Common myeloid progenitor, CD34-positive (primary cell): ENCODE measurements around the gene RFPL2.
A peak's percentile ranks its signal among the peaks of the same experiment; 100 is the strongest.
"Not testable (repeated sequence)": the region's sequence is repeated elsewhere in the genome, so short reads cannot be mapped to it uniquely, and the experiment has no call there.

ENCODE experiments used
- CTCF ChIA-PET: fragments of 350-600 bp; sonication (Branson Sonifier 250); formaldehyde crosslinking; loops from one replicate; lab custom pipeline; 2021; ENCODE audit warnings: antibody characterized with exemption; lab: Charles Lee
- POLR2A ChIA-PET: fragments of 350-600 bp; sonication (Branson Sonifier 250); formaldehyde crosslinking; loops from one replicate; lab custom pipeline; 2021; ENCODE audit warnings: antibody characterized with exemption; lab: Charles Lee
- DNase-seq, 3 donors: peaks; one replicate each; pipeline versions ENCODE4 v3.0.0 to v3.0.0-alpha.2; 2013
- H3K27ac ChIP-seq, 2 experiments: 1 replicate in 1 of 2; 2 replicates in 1 of 2; pipeline ENCODE4 v1.7.0; 2013; ENCODE audit warnings: inconsistent platforms in 2 of 2, low read length in 2 of 2, mild to moderate bottlenecking in 2 of 2, low read depth in 1 of 2, moderate library complexity in 1 of 2; ENCODE audit not compliant: severe bottlenecking in 2 of 2, insufficient read depth in 1 of 2, poor library complexity in 1 of 2
- H3K27me3 ChIP-seq, 5 experiments: replicated peaks in 2 of 5; 1 replicate in 3 of 5; 2 replicates in 2 of 5; pipeline versions ENCODE4 v1.6.1 to v1.7.0; 2013; ENCODE audit warnings: low read length in 4 of 5, mild to moderate bottlenecking in 2 of 5, moderate library complexity in 2 of 5, inconsistent platforms in 1 of 5; ENCODE audit not compliant: insufficient read depth in 5 of 5, control insufficient read depth in 4 of 5
- H3K36me3 ChIP-seq, 4 experiments: 1 replicate in 2 of 4; 2 replicates in 2 of 4; pipeline versions ENCODE4 v1.6.1 to v1.7.0; 2013; ENCODE audit warnings: low read length in 3 of 4, control low read depth in 1 of 4, mild to moderate bottlenecking in 1 of 4; ENCODE audit not compliant: control insufficient read depth in 4 of 4, insufficient read depth in 4 of 4
- H3K4me1 ChIP-seq, 4 experiments: 1 replicate in 3 of 4; 2 replicates in 1 of 4; pipeline versions ENCODE4 v1.6.1 to v1.7.1; 2013; ENCODE audit warnings: low read length in 3 of 4, mild to moderate bottlenecking in 3 of 4, control low read depth in 1 of 4, inconsistent platforms in 1 of 4, moderate library complexity in 1 of 4; ENCODE audit not compliant: control insufficient read depth in 4 of 4, insufficient read depth in 4 of 4; ENCODE audit errors: control extremely low read depth in 1 of 4
- H3K4me3 ChIP-seq, 7 experiments: 1 replicate in 4 of 7; 2 replicates in 3 of 7; pipeline versions ENCODE4 v1.5.1 to v1.7.0; 2013; ENCODE audit warnings: mild to moderate bottlenecking in 7 of 7, low read length in 6 of 7, moderate library complexity in 6 of 7, inconsistent platforms in 2 of 7, low read depth in 2 of 7, control low read depth in 1 of 7; ENCODE audit not compliant: insufficient read depth in 4 of 7, control insufficient read depth in 1 of 7; ENCODE audit errors: extremely low read depth in 1 of 7
- H3K9me3 ChIP-seq, 5 experiments: 1 replicate in 4 of 5; 2 replicates in 1 of 5; pipeline versions ENCODE4 v1.6.1 to v1.7.1; 2013; ENCODE audit warnings: low read length in 4 of 5, mild to moderate bottlenecking in 2 of 5, inconsistent platforms in 1 of 5, low read depth in 1 of 5, moderate library complexity in 1 of 5; ENCODE audit not compliant: control insufficient read depth in 4 of 5, insufficient read depth in 2 of 5; ENCODE audit errors: control extremely low read depth in 1 of 5
- WGBS: methylation state at CpG from one replicate; pipeline ENCODE4 v1.1.5; 2013; ENCODE audit not compliant: insufficient coverage; 5-methylcytosine and 5-hydroxymethylcytosine counted together

The RFPL2 gene

DNA sequence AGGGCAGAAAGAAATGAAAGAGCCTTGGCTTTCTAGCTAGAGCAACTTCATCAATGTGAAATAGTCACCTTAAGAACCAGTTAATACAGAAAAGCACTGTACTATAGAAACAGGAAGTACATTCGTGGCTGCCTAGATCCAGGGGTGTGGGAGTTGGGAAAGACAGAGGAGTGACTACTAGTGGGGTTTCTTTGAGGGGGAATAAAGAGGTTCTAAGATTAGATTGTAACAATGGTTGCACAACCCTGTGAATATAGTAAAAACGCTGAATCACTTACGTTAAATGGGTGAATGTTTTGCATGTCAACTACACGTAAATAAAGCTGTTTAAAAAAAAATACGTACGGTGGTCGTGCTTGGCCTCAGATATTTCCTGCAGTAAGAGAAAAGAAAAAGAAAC is 54.2 kb downstream of the RFPL2 start:
- H3K9me3 ChIP-seq, H3K27me3 ChIP-seq, POLR2A ChIA-PET, H3K4me3 ChIP-seq, DNase-seq, H3K36me3 ChIP-seq, H3K27ac ChIP-seq, CTCF ChIA-PET: not testable (repeated sequence)
- H3K4me1 ChIP-seq, result peaks cover 0 to 13% (median 0%) of the 10 kb centered on the region in 4 experiments
- WGBS, result 61% methylated on average over 6 of the region's 7 CpGs

GRCh38 chr22:32148372-32148771 is 56.5 kb downstream of the RFPL2 start:
- POLR2A ChIA-PET, DNase-seq, H3K4me3 ChIP-seq, H3K9me3 ChIP-seq, H3K36me3 ChIP-seq, H3K27me3 ChIP-seq, CTCF ChIA-PET, H3K27ac ChIP-seq: not testable (repeated sequence)
- H3K4me1 ChIP-seq, result peaks cover 0 to 31% (median 10%) of the 10 kb centered on the region in 4 experiments
- WGBS, result 76% methylated on average over 3 of the region's 4 CpGs

DNA sequence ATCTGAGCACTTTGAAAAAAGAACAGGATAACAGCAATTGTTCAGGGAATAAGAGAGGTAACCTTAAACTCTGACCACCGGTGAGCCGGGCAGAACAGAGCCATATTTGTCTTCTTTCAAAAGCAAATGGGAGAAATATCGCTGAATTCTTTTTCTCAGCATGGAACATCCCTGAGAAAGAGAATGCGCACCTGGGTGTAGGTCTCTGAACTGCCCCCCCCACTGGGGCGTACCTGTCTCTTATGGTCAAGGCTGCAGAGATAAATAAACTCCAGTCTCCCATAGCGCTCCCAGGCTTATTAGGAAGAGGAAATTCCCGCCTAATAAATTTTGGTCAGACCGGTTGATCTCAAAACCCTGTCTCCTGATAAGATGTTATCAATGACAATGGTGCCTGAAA is 57.7 kb downstream of the RFPL2 start:
- 94% methylated on average over 4 of the region's 8 CpGs for WGBS
- H3K27ac ChIP-seq, POLR2A ChIA-PET, H3K36me3 ChIP-seq, H3K4me3 ChIP-seq, H3K9me3 ChIP-seq, H3K27me3 ChIP-seq, DNase-seq, CTCF ChIA-PET: not testable (repeated sequence)
- peaks cover 0 to 44% (median 18%) of the 10 kb centered on the region in 4 experiments for H3K4me1 ChIP-seq

GRCh38 chr22:32144496-32145274 is 60.2 kb downstream of the RFPL2 start:
- no peaks in the 10 kb centered on the region for H3K27me3 ChIP-seq
- H3K36me3 ChIP-seq, result no peaks in the 10 kb centered on the region
- POLR2A ChIA-PET, result no interaction called here
- peak overlapping the region in 1 of 7 experiments; percentile 3 for H3K4me3 ChIP-seq
- H3K27ac ChIP-seq, result no peak overlapping the region
- 87% methylated on average over 2 of the region's 6 CpGs for WGBS
- CTCF ChIA-PET, result no interaction called here
- H3K9me3 ChIP-seq, result peaks cover 0 to 2% (median 0%) of the 10 kb centered on the region in 5 experiments
- peaks cover 0 to 36% (median 21%) of the 10 kb centered on the region in 4 experiments for H3K4me1 ChIP-seq
- peak; percentile 72 to 95 (median 93) for DNase-seq

- POLR2A ChIA-PET, result no interaction called here
- peaks cover 0 to 37% (median 25%) of the 10 kb centered on the region in 4 experiments for H3K4me1 ChIP-seq
- CTCF ChIA-PET, result interaction anchor here (0.9 kb wide), 1 partner anchor 123 kb away, joined by 4 read pairs; no protein-coding TSS in a partner anchor
Observed at GRCh38 chr22:32142600-32142999, 62.3 kb downstream of the RFPL2 start.

GRCh38 chr22:32140688-32141087 is 64.2 kb downstream of the RFPL2 start:
- H3K27me3 ChIP-seq, DNase-seq, H3K27ac ChIP-seq, CTCF ChIA-PET, POLR2A ChIA-PET, H3K36me3 ChIP-seq, H3K9me3 ChIP-seq, H3K4me3 ChIP-seq: not testable (repeated sequence)
- H3K4me1 ChIP-seq, result peaks cover 0 to 38% (median 28%) of the 10 kb centered on the region in 4 experiments
- WGBS, result no CpG with 5 or more reads among the region's 6 CpGs

More at GRCh38 chr22:32142600-32142999, 62.3 kb downstream of the RFPL2 start:
- Histone ChIP-seq H3K9me3 (peaks cover 0 to 2% (median 0%) of the 10 kb centered on the region in 5 experiments), H3K4me3 (no peak overlapping the region), H3K36me3 (no peaks in the 10 kb centered on the region), H3K27ac (no peak overlapping the region), H3K27me3 (no peaks in the 10 kb centered on the region)
- no peak for DNase-seq
